Endothelial cell of umbilical vein (primary cell): ENCODE results near the gene NCKAP5. TPM values are rescaled to one million over a fixed set of nuclear protein-coding genes. Genes with fewer than 3 reads are reported as not detected.

Experiments used
- BruUV-seq: library from RNA; stranded (reverse); fragments of 400-500 nt; replicated peaks from 2 replicates; lab custom pipeline; 2021; lab: Mats Ljungman, UMichigan
- CTCF ChIA-PET: fragments of 300-600, 350-600 bp; sonication (Branson Sonifier 250); formaldehyde crosslinking; loops from one replicate; lab custom pipeline; 2021; ENCODE audit warnings: antibody characterized with exemption, inconsistent platforms; lab: Charles Lee
- POLR2A ChIA-PET: fragments of 300-600, 350-600 bp; sonication (Branson Sonifier 250); formaldehyde crosslinking; loops from one replicate; lab custom pipeline; 2021; ENCODE audit warnings: antibody characterized with exemption, inconsistent platforms; lab: Charles Lee
- DNase-seq: peaks from one replicate; pipeline ENCODE4 v3.0.0-alpha.2; 2011; ENCODE audit warnings: low read depth, low spot score
- FAIRE-seq: peaks from 2 replicates; lab custom pipeline; 2011; peaks lifted over from hg19 to GRCh38; lab: Jason Lieb, UNC
- H2AFZ ChIP-seq: 2 replicates; pipeline ENCODE4 v1.6.0; 2012; ENCODE audit warnings: low read depth, low read length, control low read depth, inconsistent platforms
- H3K27ac ChIP-seq: 2 replicates; pipeline ENCODE4 v1.5.1; 2011; ENCODE audit warnings: low read depth, mild to moderate bottlenecking, control low read depth, low read length, moderate library complexity; ENCODE audit not compliant: insufficient read depth
- H3K27me3 ChIP-seq, 2 experiments: 2 replicates each; pipeline versions ENCODE4 v1.6.0 to v1.6.1; 2011; ENCODE audit warnings: low read length in 2 of 2, mixed read lengths in 1 of 2; ENCODE audit not compliant: control insufficient read depth in 2 of 2, insufficient read depth in 2 of 2
- H3K36me3 ChIP-seq, 2 experiments: 2 replicates in 1 of 2; 3 replicates in 1 of 2; pipeline ENCODE4 v1.5.1; 2011; ENCODE audit warnings: low read length in 2 of 2, mild to moderate bottlenecking in 1 of 2, moderate library complexity in 1 of 2; ENCODE audit not compliant: control insufficient read depth in 2 of 2, insufficient read depth in 2 of 2; ENCODE audit errors: extremely low read depth in 1 of 2
- H3K4me1 ChIP-seq: 3 replicates; pipeline ENCODE4 v1.5.1; 2011; ENCODE audit warnings: mild to moderate bottlenecking, low read length; ENCODE audit not compliant: control insufficient read depth, insufficient read depth; ENCODE audit errors: extremely low read depth
- H3K4me2 ChIP-seq: 2 replicates; pipeline ENCODE4 v1.6.1; 2011; ENCODE audit warnings: low read length, control low read depth, mixed read lengths; ENCODE audit not compliant: insufficient read depth
- H3K4me3 ChIP-seq, 3 experiments: fragments of 200-600 bp in 1 of 3; sonication (generic), shearing (Covaris generic) in 1 of 3; replicated peaks in 1 of 3; 2 replicates each; pipeline ENCODE4 v1.5.1; 2011 to 2016; ENCODE audit warnings: control low read depth in 3 of 3, low read length in 3 of 3, mild to moderate bottlenecking in 2 of 3, inconsistent platforms in 1 of 3, low read depth in 1 of 3, moderate library complexity in 1 of 3; ENCODE audit not compliant: insufficient read depth in 1 of 3
- H3K79me2 ChIP-seq: 2 replicates; pipeline ENCODE4 v1.6.0; 2012; ENCODE audit warnings: low read length, inconsistent platforms; ENCODE audit not compliant: control insufficient read depth, insufficient read depth
- H3K9ac ChIP-seq: replicated peaks from 2 replicates; pipeline ENCODE3; 2011; ENCODE audit warnings: low read length, control low read depth; ENCODE audit not compliant: insufficient read depth; ENCODE audit errors: extremely low read depth
- H3K9me1 ChIP-seq: replicated peaks from 3 replicates; pipeline ENCODE4 v1.6.0; 2011; ENCODE audit warnings: mild to moderate bottlenecking, low read length; ENCODE audit not compliant: control insufficient read depth, insufficient read depth; ENCODE audit errors: extremely low read depth
- H3K9me3 ChIP-seq: replicated peaks from 2 replicates; pipeline ENCODE4 v1.5.1; 2012; ENCODE audit warnings: low read length, inconsistent platforms; ENCODE audit not compliant: control insufficient read depth, insufficient read depth
- H4K20me1 ChIP-seq: replicated peaks from 2 replicates; pipeline ENCODE3; 2011; ENCODE audit warnings: mild to moderate bottlenecking, low read length; ENCODE audit not compliant: control insufficient read depth, insufficient read depth; ENCODE audit errors: extremely low read depth
- FOS ChIP-seq: IDR thresholded peaks from 2 replicates; pipeline ENCODE4 v1.6.1; 2011; ENCODE audit warnings: mild to moderate bottlenecking, low read length, moderate library complexity, borderline replicate concordance; ENCODE audit not compliant: insufficient read depth
- GATA2 ChIP-seq: IDR thresholded peaks from 2 replicates; pipeline ENCODE4 v1.7.0; 2011; ENCODE audit warnings: low read depth, mild to moderate bottlenecking, moderate library complexity, mixed read lengths, low read length; ENCODE audit not compliant: insufficient read length, insufficient read depth
- JUN ChIP-seq: IDR thresholded peaks from 2 replicates; pipeline ENCODE4 v1.6.1; 2011; ENCODE audit warnings: borderline replicate concordance, low read depth; ENCODE audit not compliant: insufficient read length, insufficient read depth
- MYC ChIP-seq: IDR thresholded peaks from one replicate; pipeline ENCODE4 v1.6.1; 2011; ENCODE audit warnings: mild to moderate bottlenecking, low read depth, low read length
- POLR2A ChIP-seq: IDR thresholded peaks from 2 replicates; pipeline ENCODE4 v1.6.1; 2012; ENCODE audit warnings: low read depth, mild to moderate bottlenecking, control low read depth, low read length
- dilution Hi-C: fragments of 300-500 bp; cut with MboI; formaldehyde crosslinking; loops from one replicate; pipeline ENCODE4 v1.15.0; 2019; ENCODE audit warnings: low sequenced_read_pairs; ENCODE audit not compliant: extremely low pct_ligation_motif_present
- intact Hi-C: fragments of 100-400 bp; cut with micrococcal nuclease; formaldehyde crosslinking; loops from one replicate; pipeline ENCODE4 v1.10.0; 2022
- polyA plus RNA-seq, 4 experiments: library from polyadenylated mRNA; depleted of rRNA in 3 of 4; stranded (reverse) in 3 of 4; unstranded in 1 of 4; fragments of >200 nt; gene quantifications; 2 replicates each; pipeline versions ENCODE4 v1.2.1 to v1.2.3, GENCODE V29; 2011 to 2012; ENCODE audit warnings: missing spikeins in 1 of 4
- total RNA-seq: library from RNA; stranded (reverse); gene quantifications from 2 replicates; pipeline ENCODE4 v1.2.3, GENCODE V29; 2021
- TF ChIP-seq, protein P1 (sequence below), 2 donors: IDR thresholded peaks; 1 replicate in 1 of 2; 2 replicates in 1 of 2; pipeline ENCODE4 v1.5.1; 2011; ENCODE audit warnings: low read length in 2 of 2, mild to moderate bottlenecking in 2 of 2, moderate library complexity in 2 of 2, control low read depth in 1 of 2, inconsistent platforms in 1 of 2, low read depth in 1 of 2; ENCODE audit not compliant: insufficient read depth in 1 of 2; ENCODE audit errors: extremely low read depth in 1 of 2
- TF ChIP-seq, protein P2 (sequence below): IDR thresholded peaks from 2 replicates; pipeline ENCODE4 v1.6.1; 2011; ENCODE audit not compliant: insufficient read depth, insufficient read length

The NCKAP5 gene
- total and polyA plus RNA-seq, 2 donors (not counting 3 experiments of a cell fraction or from before 2014, with no cell fraction given): 0.47 to 3.3 TPM

DNA sequence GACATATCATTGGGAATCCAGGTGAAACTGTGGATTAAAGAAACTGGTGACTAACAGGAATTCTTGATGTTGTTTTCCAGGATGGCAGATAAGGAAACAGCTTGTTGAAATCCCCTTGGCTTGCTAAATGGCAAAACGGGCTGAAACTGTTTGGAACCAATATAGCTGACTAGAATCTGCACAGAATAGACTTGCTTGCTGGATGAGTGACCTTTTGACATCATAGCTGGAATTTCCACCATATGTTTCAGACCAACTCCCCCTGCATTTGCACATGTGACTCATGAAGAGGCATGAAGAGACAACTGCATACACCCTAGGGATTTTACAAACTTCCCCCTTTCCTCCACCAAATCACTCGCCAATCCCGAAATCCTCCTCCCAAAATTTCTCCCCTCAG is 810.6 kb downstream of the NCKAP5 start:
- BruUV-seq: no TSS peak
- no peak overlapping the region for H3K27ac ChIP-seq
- TF ChIP-seq POLR2A: no peak
- no peak for TF ChIP-seq FOS
- TF ChIP-seq, protein P1, sequence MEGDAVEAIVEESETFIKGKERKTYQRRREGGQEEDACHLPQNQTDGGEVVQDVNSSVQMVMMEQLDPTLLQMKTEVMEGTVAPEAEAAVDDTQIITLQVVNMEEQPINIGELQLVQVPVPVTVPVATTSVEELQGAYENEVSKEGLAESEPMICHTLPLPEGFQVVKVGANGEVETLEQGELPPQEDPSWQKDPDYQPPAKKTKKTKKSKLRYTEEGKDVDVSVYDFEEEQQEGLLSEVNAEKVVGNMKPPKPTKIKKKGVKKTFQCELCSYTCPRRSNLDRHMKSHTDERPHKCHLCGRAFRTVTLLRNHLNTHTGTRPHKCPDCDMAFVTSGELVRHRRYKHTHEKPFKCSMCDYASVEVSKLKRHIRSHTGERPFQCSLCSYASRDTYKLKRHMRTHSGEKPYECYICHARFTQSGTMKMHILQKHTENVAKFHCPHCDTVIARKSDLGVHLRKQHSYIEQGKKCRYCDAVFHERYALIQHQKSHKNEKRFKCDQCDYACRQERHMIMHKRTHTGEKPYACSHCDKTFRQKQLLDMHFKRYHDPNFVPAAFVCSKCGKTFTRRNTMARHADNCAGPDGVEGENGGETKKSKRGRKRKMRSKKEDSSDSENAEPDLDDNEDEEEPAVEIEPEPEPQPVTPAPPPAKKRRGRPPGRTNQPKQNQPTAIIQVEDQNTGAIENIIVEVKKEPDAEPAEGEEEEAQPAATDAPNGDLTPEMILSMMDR (IDR thresholded peaks at IDR 0.05; ENCODE audit: extremely low read depth in 1 of 2, insufficient read depth in 1 of 2, low read depth in 1 of 2, low read length in 2 of 2): no peak
- TF ChIP-seq, protein P2, sequence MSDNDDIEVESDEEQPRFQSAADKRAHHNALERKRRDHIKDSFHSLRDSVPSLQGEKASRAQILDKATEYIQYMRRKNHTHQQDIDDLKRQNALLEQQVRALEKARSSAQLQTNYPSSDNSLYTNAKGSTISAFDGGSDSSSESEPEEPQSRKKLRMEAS: no peak
- no peak for TF ChIP-seq GATA2
- no peak for TF ChIP-seq MYC
- no peak for TF ChIP-seq JUN
- FAIRE-seq (no peak), DNase-seq (no peak)
- H3K4me2 ChIP-seq: no peak overlapping the region
- H3K9me1 ChIP-seq: no peaks in the 10 kb centered on the region
- H3K9me3 ChIP-seq: no peaks in the 10 kb centered on the region
- no peaks in the 10 kb centered on the region for H3K36me3 ChIP-seq
- H3K9ac ChIP-seq: no peak overlapping the region
- H4K20me1 ChIP-seq: no peaks in the 10 kb centered on the region
- dilution Hi-C loops (no loop called here), intact Hi-C loops (no loop called here)
- H3K79me2 ChIP-seq: no peaks in the 10 kb centered on the region
- H3K4me3 ChIP-seq: no peak overlapping the region
- H3K4me1 ChIP-seq: no peaks in the 10 kb centered on the region
- ChIA-PET POLR2A (no interaction called here), CTCF (no interaction called here)
- no peak overlapping the region for H2AFZ ChIP-seq
- no peaks in the 10 kb centered on the region for H3K27me3 ChIP-seq
